ENCODE data around the gene RAB18. TPM values are rescaled to one million over a fixed set of nuclear protein-coding genes. Genes with fewer than 3 reads are reported as not detected.

RAB18 gene
- total and polyA plus RNA-seq, 2 donors (not counting 1 experiment from before 2014, with no cell fraction given), result 8.4 to 60.5 TPM

GRCh38 chr10:27513451-27514191 lies 9.5 kb downstream of the RAB18 start:
- H3K27me3 ChIP-seq (replicated peaks in 1 of 4; ENCODE audit: control extremely low read depth in 1 of 4, control insufficient read depth in 3 of 4, insufficient read depth in 4 of 4, low read length in 3 of 4), result no peaks in the 10 kb centered on the region
- no peak for ATAC-seq (ENCODE audit: low read depth)
- peaks cover 76% of the 10 kb centered on the region for H4K20me1 ChIP-seq (ENCODE audit: control insufficient read depth, insufficient read depth, low read length, poor library complexity, severe bottlenecking)
- WGBS (ENCODE audit: insufficient coverage), result 67% methylated on average over 1 of the region's 3 CpGs
- H3K4me1 Mint-ChIP-seq, result peaks cover 20% of the 10 kb centered on the region
- H3K27me3 Mint-ChIP-seq, result no peaks in the 10 kb centered on the region
- DNase-seq, result no peak
- H3K9ac ChIP-seq (ENCODE audit: low read length), result no peak overlapping the region
- peaks cover 6 to 27% of the 10 kb centered on the region in 2 experiments for H3K36me3 ChIP-seq (replicated peaks in 1 of 2; ENCODE audit: control extremely low read depth in 1 of 2, control insufficient read depth in 1 of 2, extremely low read depth in 1 of 2, insufficient read depth in 2 of 2, low read length in 1 of 2)
- intact Hi-C loops (cut with micrococcal nuclease), result no loop called here
- H3K4me3 Mint-ChIP-seq, result no peak overlapping the region
- no peak overlapping the region for H3K27ac ChIP-seq (ENCODE audit: low read length in 2 of 2)
- no peak overlapping the region for H3K27ac Mint-ChIP-seq
- H3K9me3 Mint-ChIP-seq (ENCODE audit: insufficient read depth), result no peaks in the 10 kb centered on the region
- H3K4me1 ChIP-seq (ENCODE audit: control insufficient read depth in 2 of 2, insufficient read depth in 2 of 2, low read length in 2 of 2), result no peaks in the 10 kb centered on the region
- no peak overlapping the region for H3K4me2 ChIP-seq (replicated peaks; ENCODE audit: low read depth, low read length, poor library complexity, severe bottlenecking)
- H3K9me3 ChIP-seq (ENCODE audit: control extremely low read depth in 1 of 3, control insufficient read depth in 2 of 3, insufficient read depth in 1 of 3, low read length in 2 of 3), result no peaks in the 10 kb centered on the region
- H3K79me2 ChIP-seq (ENCODE audit: control insufficient read depth, insufficient read depth, low read length), result peaks cover 95% of the 10 kb centered on the region
- no peak for TF ChIP-seq EZH2 (IDR thresholded peaks at IDR 0.05; ENCODE audit: borderline replicate concordance, insufficient read depth, low read depth, low read length, poor library complexity, severe bottlenecking)
- TF ChIP-seq, protein P1, sequence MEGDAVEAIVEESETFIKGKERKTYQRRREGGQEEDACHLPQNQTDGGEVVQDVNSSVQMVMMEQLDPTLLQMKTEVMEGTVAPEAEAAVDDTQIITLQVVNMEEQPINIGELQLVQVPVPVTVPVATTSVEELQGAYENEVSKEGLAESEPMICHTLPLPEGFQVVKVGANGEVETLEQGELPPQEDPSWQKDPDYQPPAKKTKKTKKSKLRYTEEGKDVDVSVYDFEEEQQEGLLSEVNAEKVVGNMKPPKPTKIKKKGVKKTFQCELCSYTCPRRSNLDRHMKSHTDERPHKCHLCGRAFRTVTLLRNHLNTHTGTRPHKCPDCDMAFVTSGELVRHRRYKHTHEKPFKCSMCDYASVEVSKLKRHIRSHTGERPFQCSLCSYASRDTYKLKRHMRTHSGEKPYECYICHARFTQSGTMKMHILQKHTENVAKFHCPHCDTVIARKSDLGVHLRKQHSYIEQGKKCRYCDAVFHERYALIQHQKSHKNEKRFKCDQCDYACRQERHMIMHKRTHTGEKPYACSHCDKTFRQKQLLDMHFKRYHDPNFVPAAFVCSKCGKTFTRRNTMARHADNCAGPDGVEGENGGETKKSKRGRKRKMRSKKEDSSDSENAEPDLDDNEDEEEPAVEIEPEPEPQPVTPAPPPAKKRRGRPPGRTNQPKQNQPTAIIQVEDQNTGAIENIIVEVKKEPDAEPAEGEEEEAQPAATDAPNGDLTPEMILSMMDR (IDR thresholded peaks at IDR 0.05), result no peak
- H2AFZ ChIP-seq (ENCODE audit: insufficient read depth, low read depth, low read length, poor library complexity, severe bottlenecking), result no peak overlapping the region
- CTCF ChIA-PET, result no interaction called here
- H3K4me3 ChIP-seq (ENCODE audit: control extremely low read depth in 1 of 5, extremely low read depth in 1 of 5, insufficient read depth in 1 of 5, low read depth in 2 of 5, low read length in 4 of 5), result no peak overlapping the region
- POLR2A ChIA-PET, result no interaction called here

- Histone ChIP-seq H3K27me3 (replicated peaks in 1 of 4; ENCODE audit: control extremely low read depth in 1 of 4, control insufficient read depth in 3 of 4, insufficient read depth in 4 of 4, low read length in 3 of 4) (no peaks in the 10 kb centered on the region), H3K36me3 (replicated peaks in 1 of 2; ENCODE audit: control extremely low read depth in 1 of 2, control insufficient read depth in 1 of 2, extremely low read depth in 1 of 2, insufficient read depth in 2 of 2, low read length in 1 of 2) (peaks cover 6 to 27% of the 10 kb centered on the region in 2 experiments), H3K9me3 (ENCODE audit: control extremely low read depth in 1 of 3, control insufficient read depth in 2 of 3, insufficient read depth in 1 of 3, low read length in 2 of 3) (no peaks in the 10 kb centered on the region), H3K4me1 (ENCODE audit: control insufficient read depth in 2 of 2, insufficient read depth in 2 of 2, low read length in 2 of 2) (no peaks in the 10 kb centered on the region), H3K9ac (ENCODE audit: low read length) (no peak overlapping the region), H3K79me2 (ENCODE audit: control insufficient read depth, insufficient read depth, low read length) (peaks cover 96% of the 10 kb centered on the region), H4K20me1 (ENCODE audit: control insufficient read depth, insufficient read depth, low read length, poor library complexity, severe bottlenecking) (peaks cover 74% of the 10 kb centered on the region), H3K27ac (ENCODE audit: low read length in 2 of 2) (no peak overlapping the region), H3K4me3 (ENCODE audit: control extremely low read depth in 1 of 5, extremely low read depth in 1 of 5, insufficient read depth in 1 of 5, low read depth in 2 of 5, low read length in 4 of 5) (no peak overlapping the region), H2AFZ (ENCODE audit: insufficient read depth, low read depth, low read length, poor library complexity, severe bottlenecking) (no peak overlapping the region), H3K4me2 (replicated peaks; ENCODE audit: low read depth, low read length, poor library complexity, severe bottlenecking) (no peak overlapping the region)
- Mint-ChIP-seq H3K4me1 (peaks cover 16% of the 10 kb centered on the region), H3K27ac (no peak overlapping the region), H3K27me3 (no peaks in the 10 kb centered on the region), H3K4me3 (no peak overlapping the region), H3K9me3 (ENCODE audit: insufficient read depth) (no peaks in the 10 kb centered on the region)
- no CpG with 5 or more reads among the region's 3 CpGs for WGBS (ENCODE audit: insufficient coverage)
- ChIA-PET POLR2A (no interaction called here), CTCF (no interaction called here)
- DNase-seq (no peak), ATAC-seq (ENCODE audit: low read depth) (no peak)
- TF ChIP-seq, protein P1 (IDR thresholded peaks at IDR 0.05), result no peak
- no peak for TF ChIP-seq EZH2 (IDR thresholded peaks at IDR 0.05; ENCODE audit: borderline replicate concordance, insufficient read depth, low read depth, low read length, poor library complexity, severe bottlenecking)
- intact Hi-C loops (cut with micrococcal nuclease), result no loop called here
Measured at GRCh38 chr10:27514243-27514642, 10.1 kb downstream of the RAB18 start.

Data from B cell (primary cell).